ENCODE data around the gene FBXW5.

FBXW5 gene

GRCh38 chr9:136913701-136914438 is 30.7 kb downstream of the FBXW5 start:
- in situ Hi-C loops (cut with HindIII; ENCODE audit: low sequenced_read_pairs), result no loop called here

GRCh38 chr9:136910901-136911245 is 33.7 kb downstream of the FBXW5 start:
- in situ Hi-C loops (cut with HindIII; ENCODE audit: low sequenced_read_pairs), result no loop called here

GRCh38 chr9:136910197-136910900 is 34.2 kb downstream of the FBXW5 start:
- in situ Hi-C loops (cut with HindIII; ENCODE audit: low sequenced_read_pairs), result no loop called here

- in situ Hi-C loops (cut with HindIII; ENCODE audit: low sequenced_read_pairs), result no loop called here
Measured at GRCh38 chr9:136907011-136907914, 37.3 kb downstream of the FBXW5 start.

GRCh38 chr9:136906266-136906665 is 38.3 kb downstream of the FBXW5 start:
- in situ Hi-C loops (cut with HindIII; ENCODE audit: low sequenced_read_pairs), result no loop called here

GRCh38 chr9:136903041-136903554 is 41.4 kb downstream of the FBXW5 start:
- in situ Hi-C loops (cut with HindIII; ENCODE audit: low sequenced_read_pairs), result no loop called here

- in situ Hi-C loops (cut with HindIII; ENCODE audit: low sequenced_read_pairs), result no loop called here
Measured at GRCh38 chr9:136902259-136902821, 42.2 kb downstream of the FBXW5 start.

- in situ Hi-C loops (cut with HindIII; ENCODE audit: low sequenced_read_pairs), result no loop called here
Measured at GRCh38 chr9:136901516-136902258, 42.9 kb downstream of the FBXW5 start.

GRCh38 chr9:136900988-136901515 is 43.5 kb downstream of the FBXW5 start:
- in situ Hi-C loops (cut with HindIII; ENCODE audit: low sequenced_read_pairs), result no loop called here

GRCh38 chr9:136900556-136900955 is 44.0 kb downstream of the FBXW5 start:
- in situ Hi-C loops (cut with HindIII; ENCODE audit: low sequenced_read_pairs), result no loop called here

- in situ Hi-C loops (cut with HindIII; ENCODE audit: low sequenced_read_pairs), result no loop called here
Measured at GRCh38 chr9:136899196-136899595, 45.3 kb downstream of the FBXW5 start.

GRCh38 chr9:136898483-136899100 is 45.9 kb downstream of the FBXW5 start:
- in situ Hi-C loops (cut with HindIII; ENCODE audit: low sequenced_read_pairs), result no loop called here

GRCh38 chr9:136896027-136896426 is 48.5 kb downstream of the FBXW5 start:
- in situ Hi-C loops (cut with HindIII; ENCODE audit: low sequenced_read_pairs), result no loop called here

GRCh38 chr9:136890661-136891060 is 53.9 kb downstream of the FBXW5 start:
- in situ Hi-C loops (cut with HindIII; ENCODE audit: low sequenced_read_pairs), result no loop called here
